ENCODE results near the gene EXOC7.

DNA sequence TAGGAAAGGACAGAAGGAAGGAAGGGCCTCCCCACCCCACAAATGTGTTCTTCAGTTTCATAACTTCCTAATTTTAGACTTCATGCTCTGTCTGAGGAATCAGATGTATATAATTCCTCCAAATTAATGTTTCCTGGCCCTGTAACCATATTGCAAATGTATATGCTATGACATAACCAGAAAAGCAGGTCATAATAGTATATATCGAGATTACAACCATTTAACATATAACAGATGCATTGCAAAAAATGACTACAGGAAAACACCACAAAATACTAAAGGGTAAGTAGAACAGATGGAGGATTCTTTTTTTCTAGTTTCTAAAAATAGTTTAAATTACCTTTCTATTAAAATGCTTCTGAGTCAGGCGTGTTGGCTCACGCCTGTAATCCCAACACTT is 3.1 kb upstream of the EXOC7 start:
- TF ChIP-seq, protein P1, sequence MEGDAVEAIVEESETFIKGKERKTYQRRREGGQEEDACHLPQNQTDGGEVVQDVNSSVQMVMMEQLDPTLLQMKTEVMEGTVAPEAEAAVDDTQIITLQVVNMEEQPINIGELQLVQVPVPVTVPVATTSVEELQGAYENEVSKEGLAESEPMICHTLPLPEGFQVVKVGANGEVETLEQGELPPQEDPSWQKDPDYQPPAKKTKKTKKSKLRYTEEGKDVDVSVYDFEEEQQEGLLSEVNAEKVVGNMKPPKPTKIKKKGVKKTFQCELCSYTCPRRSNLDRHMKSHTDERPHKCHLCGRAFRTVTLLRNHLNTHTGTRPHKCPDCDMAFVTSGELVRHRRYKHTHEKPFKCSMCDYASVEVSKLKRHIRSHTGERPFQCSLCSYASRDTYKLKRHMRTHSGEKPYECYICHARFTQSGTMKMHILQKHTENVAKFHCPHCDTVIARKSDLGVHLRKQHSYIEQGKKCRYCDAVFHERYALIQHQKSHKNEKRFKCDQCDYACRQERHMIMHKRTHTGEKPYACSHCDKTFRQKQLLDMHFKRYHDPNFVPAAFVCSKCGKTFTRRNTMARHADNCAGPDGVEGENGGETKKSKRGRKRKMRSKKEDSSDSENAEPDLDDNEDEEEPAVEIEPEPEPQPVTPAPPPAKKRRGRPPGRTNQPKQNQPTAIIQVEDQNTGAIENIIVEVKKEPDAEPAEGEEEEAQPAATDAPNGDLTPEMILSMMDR (IDR thresholded peaks at IDR 0.05), result no peak
- TF ChIP-seq POLR2A (IDR thresholded peaks at IDR 0.05), result no peak
